Measurements from ENCODE around the gene GREM2.

DNA sequence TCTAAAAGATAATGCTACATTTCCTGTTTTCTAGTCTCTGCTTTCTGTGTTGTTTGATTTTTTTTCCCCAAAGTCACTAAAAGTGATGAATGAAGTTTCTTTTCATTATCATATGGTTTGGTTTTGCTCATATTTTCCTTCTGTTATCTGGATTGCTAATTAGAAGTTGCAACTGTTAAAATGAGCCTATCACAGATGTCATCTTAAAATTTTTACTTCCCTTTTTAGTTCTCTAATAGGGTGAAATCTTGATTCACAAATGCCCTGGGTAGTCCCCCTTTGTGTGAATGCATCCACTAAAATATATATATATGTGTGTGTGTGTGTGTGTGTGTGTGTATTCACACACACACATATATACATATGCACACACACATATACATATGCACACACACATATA is 144.1 kb downstream of the GREM2 start:
- TF ChIP-seq, protein P1, sequence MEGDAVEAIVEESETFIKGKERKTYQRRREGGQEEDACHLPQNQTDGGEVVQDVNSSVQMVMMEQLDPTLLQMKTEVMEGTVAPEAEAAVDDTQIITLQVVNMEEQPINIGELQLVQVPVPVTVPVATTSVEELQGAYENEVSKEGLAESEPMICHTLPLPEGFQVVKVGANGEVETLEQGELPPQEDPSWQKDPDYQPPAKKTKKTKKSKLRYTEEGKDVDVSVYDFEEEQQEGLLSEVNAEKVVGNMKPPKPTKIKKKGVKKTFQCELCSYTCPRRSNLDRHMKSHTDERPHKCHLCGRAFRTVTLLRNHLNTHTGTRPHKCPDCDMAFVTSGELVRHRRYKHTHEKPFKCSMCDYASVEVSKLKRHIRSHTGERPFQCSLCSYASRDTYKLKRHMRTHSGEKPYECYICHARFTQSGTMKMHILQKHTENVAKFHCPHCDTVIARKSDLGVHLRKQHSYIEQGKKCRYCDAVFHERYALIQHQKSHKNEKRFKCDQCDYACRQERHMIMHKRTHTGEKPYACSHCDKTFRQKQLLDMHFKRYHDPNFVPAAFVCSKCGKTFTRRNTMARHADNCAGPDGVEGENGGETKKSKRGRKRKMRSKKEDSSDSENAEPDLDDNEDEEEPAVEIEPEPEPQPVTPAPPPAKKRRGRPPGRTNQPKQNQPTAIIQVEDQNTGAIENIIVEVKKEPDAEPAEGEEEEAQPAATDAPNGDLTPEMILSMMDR (conservative IDR thresholded peaks at IDR 0.05 in 1 of 2, IDR thresholded peaks at IDR 0.05 in 1 of 2; ENCODE audit: extremely low read depth in 1 of 2, insufficient read depth in 1 of 2, low read depth in 1 of 2, low read length in 2 of 2) = no peak
- no peak for TF ChIP-seq EZH2 (IDR thresholded peaks at IDR 0.05; ENCODE audit: borderline replicate concordance, low read length)

All from mammary epithelial cell (primary cell).